Lung (tissue), 12 donors: ENCODE measurements around the gene LITAF. TPM values are rescaled to one million over a fixed set of nuclear protein-coding genes. Genes with fewer than 3 reads are reported as not detected.

Source experiments
- ATAC-seq: fragments of 200-7000 bp; cut with Tn5 transposase; one replicate; pipeline ENCODE4 v1.9.1; 2020; ENCODE audit warnings: moderate number of reproducible peaks; ENCODE audit not compliant: insufficient read depth, low FRiP score
- DNase-seq, 3 donors: peaks; one replicate each; pipeline ENCODE4 v3.0.0-alpha.2; 2013 to 2017
- H3K27ac ChIP-seq, 2 donors: one replicate each; pipeline ENCODE4 v1.5.1; 2013; ENCODE audit warnings: mild to moderate bottlenecking in 2 of 2, moderate library complexity in 2 of 2, control low read depth in 1 of 2, inconsistent platforms in 1 of 2, low read depth in 1 of 2, low read length in 1 of 2
- H3K27me3 ChIP-seq, 3 donors: one replicate each; pipeline ENCODE4 v1.5.1; 2013; ENCODE audit warnings: low read length in 2 of 3; ENCODE audit not compliant: control insufficient read depth in 3 of 3, insufficient read depth in 3 of 3
- H3K36me3 ChIP-seq, 4 donors: one replicate each; pipeline ENCODE4 v1.5.1; 2013; ENCODE audit warnings: low read length in 4 of 4, mild to moderate bottlenecking in 1 of 4, moderate library complexity in 1 of 4; ENCODE audit not compliant: control insufficient read depth in 4 of 4, insufficient read depth in 4 of 4
- H3K4me1 ChIP-seq, 5 donors: one replicate each; pipeline ENCODE4 v1.5.1; 2013; ENCODE audit warnings: low read length in 5 of 5, mild to moderate bottlenecking in 2 of 5, moderate library complexity in 1 of 5; ENCODE audit not compliant: control insufficient read depth in 5 of 5, insufficient read depth in 5 of 5
- H3K4me3 ChIP-seq: one replicate; pipeline ENCODE4 v1.5.1; 2013; ENCODE audit warnings: mild to moderate bottlenecking, control low read depth, moderate library complexity
- H3K9ac ChIP-seq, 2 donors: one replicate each; pipeline ENCODE4 v1.5.1; 2013; ENCODE audit warnings: low read length in 2 of 2, control low read depth in 1 of 2; ENCODE audit not compliant: insufficient read depth in 1 of 2
- H3K9me3 ChIP-seq, 4 donors: one replicate each; pipeline ENCODE4 v1.5.1; 2013; ENCODE audit warnings: low read length in 3 of 4, mild to moderate bottlenecking in 1 of 4, moderate library complexity in 1 of 4; ENCODE audit not compliant: control insufficient read depth in 4 of 4, insufficient read depth in 3 of 4
- CTCF ChIP-seq: IDR thresholded peaks from 2 replicates; pipeline ENCODE4 v1.5.1; 2012; ENCODE audit warnings: mild to moderate bottlenecking; ENCODE audit errors: control extremely low read depth, extremely low read depth
- WGBS, 2 donors: extraction: QIAGEN DNeasy Blood & Tissue Kit; methylation state at CpG; one replicate each; pipeline ENCODE4 v1.1.7; 2013; 5-methylcytosine and 5-hydroxymethylcytosine counted together
- polyA plus RNA-seq, 2 donors: library from polyadenylated mRNA; stranded (reverse); fragments of 200-250 nt; gene quantifications; one replicate each; pipeline ENCODE4 v1.2.1, GENCODE V29; 2013
- total RNA-seq, 2 donors: library from RNA; depleted of rRNA in 1 of 2; stranded (reverse); fragments of >200 nt in 1 of 2; gene quantifications; one replicate each; pipeline ENCODE4 v1.2.1, GENCODE V29; 2014 to 2021
- donor health status: control.
- donor health status: control.
- donor health status: Bipolar disorder and iron deficiency.
- donor health status: healthy.
- donor health status: DM: yes; HTN: yes; CAD: no.

The LITAF gene
- total and polyA plus RNA-seq, 4 donors: 66.4 to 406 (median 146) TPM

DNA sequence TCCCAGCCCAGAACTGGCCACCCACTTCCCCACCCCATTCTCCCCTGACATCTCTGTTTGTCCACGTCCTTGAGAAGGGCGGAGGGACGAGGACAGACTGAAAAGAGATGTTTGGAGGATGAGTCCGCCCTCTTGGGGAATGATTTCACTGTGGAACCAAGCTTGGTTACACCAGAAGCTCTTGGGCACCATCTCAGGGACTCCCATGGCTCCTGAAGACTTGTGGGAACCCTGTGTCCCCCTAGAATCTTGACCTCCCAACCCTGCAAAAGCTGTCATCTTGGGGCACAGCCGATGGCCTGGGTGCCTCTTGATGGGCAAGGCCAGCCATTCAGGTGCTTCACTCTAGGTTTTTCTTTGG is 25.9 kb upstream of the LITAF start:
- no peaks in the 10 kb centered on the region for H3K9me3 ChIP-seq
- 41 to 52% methylated on average over 5 of the region's 5 CpGs for WGBS, 2 donors
- peak overlapping the region in 1 of 2 donors; percentile 66 for H3K27ac ChIP-seq
- TF ChIP-seq CTCF: no peak
- DNase-seq (no peak), ATAC-seq (peak; percentile 7)
- H3K36me3 ChIP-seq: no peaks in the 10 kb centered on the region
- H3K4me3 ChIP-seq: no peak overlapping the region
- H3K9ac ChIP-seq: no peak overlapping the region
- no peaks in the 10 kb centered on the region for H3K27me3 ChIP-seq
- H3K4me1 ChIP-seq: peaks cover 0 to 20% (median 13%) of the 10 kb centered on the region in 5 donors

- ATAC-seq (peak; percentile 77), DNase-seq (peak in 1 of 3 donors; percentile 48)
- no peak for TF ChIP-seq CTCF
- no peak overlapping the region for H3K4me3 ChIP-seq
- 18 to 44% methylated on average over 23 of the region's 23 CpGs for WGBS, 2 donors
- no peaks in the 10 kb centered on the region for H3K36me3 ChIP-seq
- H3K9ac ChIP-seq: no peak overlapping the region
- H3K27ac ChIP-seq: peak overlapping the region in 1 of 2 donors; percentile 66
- no peaks in the 10 kb centered on the region for H3K27me3 ChIP-seq
- no peaks in the 10 kb centered on the region for H3K9me3 ChIP-seq
- H3K4me1 ChIP-seq: peaks cover 0 to 20% (median 13%) of the 10 kb centered on the region in 5 donors
These were observed 25.3 kb upstream of the LITAF start for GRCh38 chr16:11611871-11612664.

- no peaks in the 10 kb centered on the region for H3K9me3 ChIP-seq
- H3K27me3 ChIP-seq: no peaks in the 10 kb centered on the region
- DNase-seq (no peak), ATAC-seq (no peak)
- no peaks in the 10 kb centered on the region for H3K36me3 ChIP-seq
- TF ChIP-seq CTCF: no peak
- 71 to 78% methylated on average over 6 of the region's 6 CpGs for WGBS, 2 donors
- H3K9ac ChIP-seq: no peak overlapping the region
- no peak overlapping the region for H3K27ac ChIP-seq
- H3K4me1 ChIP-seq: peaks cover 0 to 20% (median 13%) of the 10 kb centered on the region in 5 donors
- no peak overlapping the region for H3K4me3 ChIP-seq
These were observed 23.9 kb upstream of the LITAF start for GRCh38 chr16:11610580-11610979.
